ENCODE results near the gene MYADM. TPM values are rescaled to one million over a fixed set of nuclear protein-coding genes. Genes with fewer than 3 reads are reported as not detected.

The MYADM gene
- total RNA-seq, 3 donors from 2014 or later = 30.2 to 54.6 (median 41.9) TPM

- Histone ChIP-seq H3K27ac (no peak overlapping the region), H3K4me3 (no peak overlapping the region), H3K27me3 (peaks cover 0 to 54% of the 10 kb centered on the region in 2 donors), H3K9me3 (no peaks in the 10 kb centered on the region), H3K36me3 (no peaks in the 10 kb centered on the region), H3K4me1 (no peaks in the 10 kb centered on the region)
- TF ChIP-seq POLR2AphosphoS5 (IDR thresholded peaks at IDR 0.05) (no peak), CTCF (IDR thresholded peaks at IDR 0.05) (no peak), POLR2A (IDR thresholded peaks at IDR 0.05) (no peak)
- no peak for DNase-seq (ENCODE audit: low spot score in 2 of 2)
- intact Hi-C loops (cut with DNase I; ENCODE audit: low total_unique reads) = no loop called here
These were observed 47.3 kb downstream of the MYADM start for GRCh38 chr19:53915000-53915399.

GRCh38 chr19:53916004-53916403, 48.3 kb downstream of the MYADM start:
- Histone ChIP-seq H3K4me1 (no peaks in the 10 kb centered on the region), H3K4me3 (no peak overlapping the region), H3K36me3 (no peaks in the 10 kb centered on the region), H3K27me3 (peaks cover 0 to 44% of the 10 kb centered on the region in 2 donors), H3K27ac (no peak overlapping the region), H3K9me3 (no peaks in the 10 kb centered on the region)
- no peak for DNase-seq (ENCODE audit: low spot score in 2 of 2)
- intact Hi-C loops (cut with DNase I; ENCODE audit: low total_unique reads) = no loop called here
- no peak for TF ChIP-seq POLR2AphosphoS5 (IDR thresholded peaks at IDR 0.05)

GRCh38 chr19:53917356-53917755, 49.7 kb downstream of the MYADM start:
- Histone ChIP-seq H3K27ac (no peak overlapping the region), H3K4me3 (no peak overlapping the region), H3K36me3 (no peaks in the 10 kb centered on the region), H3K4me1 (no peaks in the 10 kb centered on the region), H3K27me3 (peaks cover 0 to 30% of the 10 kb centered on the region in 2 donors), H3K9me3 (no peaks in the 10 kb centered on the region)
- no peak for DNase-seq (ENCODE audit: low spot score in 2 of 2)
- intact Hi-C loops (cut with DNase I; ENCODE audit: low total_unique reads) = no loop called here
- no peak for TF ChIP-seq CTCF (IDR thresholded peaks at IDR 0.05)
- TF ChIP-seq POLR2AphosphoS5 (IDR thresholded peaks at IDR 0.05) = no peak
- no peak for TF ChIP-seq POLR2A (IDR thresholded peaks at IDR 0.05)

Other genes starting within 250 kb of the MYADM start
- gene DPRX, start 235.9 kb upstream of the MYADM start, total RNA-seq = not detected
- 1 to 10 TPM in 1 of 3 donors, under 1 TPM in 2; 0.32 to 1.2 (median 0.66) TPM for gene NLRP12, start 43.6 kb upstream of the MYADM start, total RNA-seq
- not detected for gene PRKCG, start 14.3 kb downstream of the MYADM start, total RNA-seq
- gene CACNG7, start 41.4 kb downstream of the MYADM start, total RNA-seq = not detected
- gene CACNG8, start 95.1 kb downstream of the MYADM start, total RNA-seq = under 1 TPM in 1 of 3 donors, not detected in 2; under 0.01 TPM
- not detected for gene CACNG6, start 123.8 kb downstream of the MYADM start, total RNA-seq
- not detected for gene VSTM1, start 196.0 kb downstream of the MYADM start, total RNA-seq
- gene TARM1, start 213.5 kb downstream of the MYADM start, total RNA-seq = not detected
- 1 to 10 TPM in 2 of 3 donors, under 1 TPM in 1; 0.66 to 2.4 (median 2.2) TPM for gene OSCAR, start 232.9 kb downstream of the MYADM start, total RNA-seq
- gene NDUFA3, start 235.0 kb downstream of the MYADM start, total RNA-seq = 10 to 100 TPM; 17.3 to 20.6 (median 20.5) TPM
- 10 to 100 TPM; 11.9 to 16.7 (median 16.2) TPM for gene TFPT, start 247.8 kb downstream of the MYADM start, total RNA-seq
- gene PRPF31, start 247.9 kb downstream of the MYADM start, total RNA-seq = 10 to 100 TPM; 45.5 to 59.6 (median 52.5) TPM

All from breast epithelium (tissue), 4 donors.